Loucy (cell line): ENCODE results near the gene INPP4B.

Source experiments
- CTCF ChIP-seq: fragments of 200-600 bp; sonication (generic); conservative IDR thresholded peaks from 2 replicates; pipeline ENCODE4 v1.5.1; 2014; ENCODE audit warnings: mild to moderate bottlenecking, antibody characterized with exemption, low read length
- EZH2phosphoT487 ChIP-seq: fragments of 200-600 bp; IDR thresholded peaks from 2 replicates; pipeline ENCODE4 v1.6.1; 2018; ENCODE audit warnings: antibody characterized with exemption, mild to moderate bottlenecking, moderate library complexity, borderline replicate concordance

DNA sequence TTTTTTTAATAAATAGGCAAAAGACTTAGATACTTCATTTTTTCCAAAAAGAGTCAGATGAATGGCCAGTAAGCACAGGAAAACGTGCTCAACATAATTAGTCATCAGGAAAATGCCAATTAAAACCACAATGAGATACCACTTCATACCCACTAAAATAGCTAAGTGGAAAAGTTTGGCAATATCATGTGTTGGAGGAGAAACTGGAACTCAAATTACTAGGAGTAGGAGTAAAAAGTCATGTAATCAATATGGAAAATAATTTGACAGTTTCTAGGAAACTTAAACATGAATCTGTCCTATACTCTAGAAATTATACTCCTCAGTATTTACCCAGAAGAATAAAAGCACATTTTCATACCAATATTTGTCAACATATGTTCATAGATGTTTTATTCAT, 449.8 kb downstream of the INPP4B start:
- no peak for TF ChIP-seq CTCF
- no peak for TF ChIP-seq EZH2phosphoT487
